ENCODE results near the gene FBXL17. TPM values are rescaled to one million over a fixed set of nuclear protein-coding genes. Genes with fewer than 3 reads are reported as not detected.

FBXL17 gene
- total RNA-seq, 1 experiment from 2014 or later, result 3.5 TPM

DNA sequence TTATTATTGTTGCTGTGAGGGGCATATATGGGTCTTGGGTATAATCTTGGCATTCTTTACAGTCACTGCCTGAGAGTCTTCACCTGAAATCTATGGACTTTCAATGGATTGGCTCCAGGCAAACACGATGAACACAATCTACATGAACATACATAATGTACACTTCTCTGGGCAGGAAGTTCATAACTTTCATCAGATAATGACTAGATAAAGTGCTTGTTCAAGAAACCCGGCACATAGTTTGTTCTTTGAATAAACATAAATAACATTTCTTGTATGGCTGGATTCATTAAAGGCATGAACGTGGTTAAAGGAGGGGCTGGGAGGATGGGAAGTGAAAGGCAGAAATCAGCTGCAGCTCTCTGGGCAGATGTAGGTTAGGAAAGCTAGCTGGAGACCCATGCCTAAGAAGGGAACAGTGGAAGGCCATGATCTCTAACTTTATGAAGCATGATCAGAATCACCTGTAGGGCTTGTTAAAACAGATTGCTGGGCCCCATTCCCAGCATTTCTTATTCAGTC lies 404.3 kb downstream of the FBXL17 start:
- peaks cover 46% of the 10 kb centered on the region for H3K4me1 Mint-ChIP-seq
- ATAC-seq, result no peak
- no peak overlapping the region for H3K4me3 Mint-ChIP-seq
- ChIA-PET POLR2A (no interaction called here), CTCF (no interaction called here)
- H3K9me3 Mint-ChIP-seq, result no peaks in the 10 kb centered on the region
- TF ChIP-seq, protein P1, sequence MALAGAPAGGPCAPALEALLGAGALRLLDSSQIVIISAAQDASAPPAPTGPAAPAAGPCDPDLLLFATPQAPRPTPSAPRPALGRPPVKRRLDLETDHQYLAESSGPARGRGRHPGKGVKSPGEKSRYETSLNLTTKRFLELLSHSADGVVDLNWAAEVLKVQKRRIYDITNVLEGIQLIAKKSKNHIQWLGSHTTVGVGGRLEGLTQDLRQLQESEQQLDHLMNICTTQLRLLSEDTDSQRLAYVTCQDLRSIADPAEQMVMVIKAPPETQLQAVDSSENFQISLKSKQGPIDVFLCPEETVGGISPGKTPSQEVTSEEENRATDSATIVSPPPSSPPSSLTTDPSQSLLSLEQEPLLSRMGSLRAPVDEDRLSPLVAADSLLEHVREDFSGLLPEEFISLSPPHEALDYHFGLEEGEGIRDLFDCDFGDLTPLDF (CRISPR knock-in tag; IDR thresholded peaks at IDR 0.05), result no peak
- no peak for TF ChIP-seq NFATC4 (CRISPR knock-in tag; IDR thresholded peaks at IDR 0.05)
- TF ChIP-seq NR3C1 (CRISPR knock-in tag; conservative IDR thresholded peaks at IDR 0.05; ENCODE audit: low read depth), result no peak
- TF ChIP-seq FOXP1 (CRISPR knock-in tag; IDR thresholded peaks at IDR 0.05; ENCODE audit: borderline replicate concordance), result no peak
- no peak for TF ChIP-seq ARID4B (CRISPR knock-in tag; IDR thresholded peaks at IDR 0.05; ENCODE audit: borderline replicate concordance)
- no peak for TF ChIP-seq IRF2 (CRISPR knock-in tag; IDR thresholded peaks at IDR 0.05; ENCODE audit: borderline replicate concordance, low read depth)
- no peak for TF ChIP-seq MYBL2 (CRISPR knock-in tag; IDR thresholded peaks at IDR 0.05)
- H3K27me3 Mint-ChIP-seq (ENCODE audit: low read depth), result no peaks in the 10 kb centered on the region
- H3K27ac Mint-ChIP-seq, result no peak overlapping the region
- no peak for DNase-seq (ENCODE audit: low spot score)
- no peaks in the 10 kb centered on the region for H3K36me3 Mint-ChIP-seq

DNA sequence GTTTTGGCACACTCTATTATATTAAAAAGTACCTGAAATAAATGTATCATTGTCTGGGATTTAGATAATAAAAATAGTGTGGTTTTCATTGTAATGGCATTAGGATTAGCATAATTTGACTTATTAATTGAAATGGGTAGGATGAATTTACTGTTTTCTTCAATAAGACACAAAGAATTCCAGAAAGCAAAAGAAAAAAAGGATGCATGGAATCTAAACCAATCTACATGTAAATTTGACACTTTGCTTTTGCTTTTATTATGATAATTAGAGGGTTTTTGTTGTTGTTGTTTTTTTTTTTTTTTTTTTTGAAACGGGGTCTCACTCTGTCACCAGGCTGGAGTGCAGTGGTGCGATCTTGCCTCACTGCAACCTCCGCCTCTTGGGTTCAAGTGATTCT lies 406.3 kb downstream of the FBXL17 start:
- no peak overlapping the region for H3K4me3 Mint-ChIP-seq
- CTCF ChIA-PET, result no interaction called here
- TF ChIP-seq PREB (CRISPR knock-in tag; IDR thresholded peaks at IDR 0.05; ENCODE audit: borderline replicate concordance), result no peak
- TF ChIP-seq FOXP1 (CRISPR knock-in tag; IDR thresholded peaks at IDR 0.05; ENCODE audit: borderline replicate concordance), result no peak
- no peak for TF ChIP-seq TP53 (CRISPR knock-in tag; IDR thresholded peaks at IDR 0.05)
- TF ChIP-seq ATF1 (CRISPR knock-in tag; IDR thresholded peaks at IDR 0.05), result no peak
- no peak for TF ChIP-seq ZNF423 (CRISPR knock-in tag; IDR thresholded peaks at IDR 0.05)
- TF ChIP-seq SOX15 (CRISPR knock-in tag; IDR thresholded peaks at IDR 0.05), result no peak
- TF ChIP-seq, protein P2, sequence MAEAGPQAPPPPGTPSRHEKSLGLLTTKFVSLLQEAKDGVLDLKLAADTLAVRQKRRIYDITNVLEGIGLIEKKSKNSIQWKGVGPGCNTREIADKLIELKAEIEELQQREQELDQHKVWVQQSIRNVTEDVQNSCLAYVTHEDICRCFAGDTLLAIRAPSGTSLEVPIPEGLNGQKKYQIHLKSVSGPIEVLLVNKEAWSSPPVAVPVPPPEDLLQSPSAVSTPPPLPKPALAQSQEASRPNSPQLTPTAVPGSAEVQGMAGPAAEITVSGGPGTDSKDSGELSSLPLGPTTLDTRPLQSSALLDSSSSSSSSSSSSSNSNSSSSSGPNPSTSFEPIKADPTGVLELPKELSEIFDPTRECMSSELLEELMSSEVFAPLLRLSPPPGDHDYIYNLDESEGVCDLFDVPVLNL (CRISPR knock-in tag; IDR thresholded peaks at IDR 0.05; ENCODE audit: borderline replicate concordance, low read depth), result no peak
- no peak for TF ChIP-seq NR3C1 (CRISPR knock-in tag; conservative IDR thresholded peaks at IDR 0.05; ENCODE audit: low read depth)
- no peak for TF ChIP-seq TCF7 (CRISPR knock-in tag; IDR thresholded peaks at IDR 0.05; ENCODE audit: low read depth)
- TF ChIP-seq, protein P3, sequence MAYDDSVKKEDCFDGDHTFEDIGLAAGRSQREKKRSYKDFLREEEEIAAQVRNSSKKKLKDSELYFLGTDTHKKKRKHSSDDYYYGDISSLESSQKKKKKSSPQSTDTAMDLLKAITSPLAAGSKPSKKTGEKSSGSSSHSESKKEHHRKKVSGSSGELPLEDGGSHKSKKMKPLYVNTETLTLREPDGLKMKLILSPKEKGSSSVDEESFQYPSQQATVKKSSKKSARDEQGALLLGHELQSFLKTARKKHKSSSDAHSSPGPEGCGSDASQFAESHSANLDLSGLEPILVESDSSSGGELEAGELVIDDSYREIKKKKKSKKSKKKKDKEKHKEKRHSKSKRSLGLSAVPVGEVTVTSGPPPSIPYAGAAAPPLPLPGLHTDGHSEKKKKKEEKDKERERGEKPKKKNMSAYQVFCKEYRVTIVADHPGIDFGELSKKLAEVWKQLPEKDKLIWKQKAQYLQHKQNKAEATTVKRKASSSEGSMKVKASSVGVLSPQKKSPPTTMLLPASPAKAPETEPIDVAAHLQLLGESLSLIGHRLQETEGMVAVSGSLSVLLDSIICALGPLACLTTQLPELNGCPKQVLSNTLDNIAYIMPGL (CRISPR knock-in tag; IDR thresholded peaks at IDR 0.05), result no peak
- TF ChIP-seq NR2C2 (CRISPR knock-in tag; IDR thresholded peaks at IDR 0.05), result no peak
- TF ChIP-seq ZNF138 (CRISPR knock-in tag; conservative IDR thresholded peaks at IDR 0.05), result no peak
- no peak for TF ChIP-seq USF1 (CRISPR knock-in tag; IDR thresholded peaks at IDR 0.05)
- TF ChIP-seq, protein P1 (CRISPR knock-in tag; IDR thresholded peaks at IDR 0.05), result no peak
- TF ChIP-seq GABPB1 (CRISPR knock-in tag; IDR thresholded peaks at IDR 0.05), result no peak
- TF ChIP-seq ATF3 (CRISPR knock-in tag; conservative IDR thresholded peaks at IDR 0.05), result no peak
- TF ChIP-seq CREB1 (CRISPR knock-in tag; IDR thresholded peaks at IDR 0.05), result no peak
- no peak for TF ChIP-seq JAZF1 (CRISPR knock-in tag; IDR thresholded peaks at IDR 0.05)

More for the DNA sequence above, 406.3 kb downstream of the FBXL17 start:
- no peaks in the 10 kb centered on the region for H3K9me3 Mint-ChIP-seq
- POLR2A ChIA-PET, result no interaction called here
- DNase-seq (ENCODE audit: low spot score) (no peak), ATAC-seq (peak; percentile 44)
- H3K27ac Mint-ChIP-seq, result no peak overlapping the region
- H3K27me3 Mint-ChIP-seq (ENCODE audit: low read depth), result no peaks in the 10 kb centered on the region
- H3K36me3 Mint-ChIP-seq, result no peaks in the 10 kb centered on the region
- peaks cover 46% of the 10 kb centered on the region for H3K4me1 Mint-ChIP-seq

All from WTC11 (cell line).